Activated CD4-positive, alpha-beta T cell treated with anti-CD3 and anti-CD28 coated beads, Interleukin-10, Interleukin-2, amounts not matched to agents 100 ng/mL and 50 ng/mL, durations not matched to agents 16 hours and 8 hours (primary cell): ENCODE data around the gene VTI1A.

ENCODE experiments used
- DNase-seq: peaks from one replicate; pipeline ENCODE4 v3.0.0-alpha.2; 2020

VTI1A gene

DNA sequence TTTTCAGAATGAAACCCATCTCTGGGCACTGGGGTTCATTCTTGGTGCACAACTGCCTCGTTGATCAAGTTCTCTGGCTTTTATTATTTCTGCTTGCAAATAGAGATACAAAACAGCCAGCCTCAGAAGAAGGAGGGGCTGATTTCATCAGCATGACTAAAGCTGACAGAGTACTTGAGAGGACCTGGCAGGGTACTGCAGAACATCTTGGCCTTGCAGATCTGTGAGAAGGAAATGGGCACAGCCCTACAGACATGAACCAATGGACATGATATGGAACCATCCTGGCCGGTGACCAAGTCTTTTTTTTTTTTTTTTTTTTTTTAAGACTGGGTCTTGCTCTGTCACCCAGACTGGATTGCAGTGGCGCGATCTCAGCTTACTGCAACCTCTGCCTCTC lies 240.6 kb downstream of the VTI1A start:
- no peak for DNase-seq

DNA sequence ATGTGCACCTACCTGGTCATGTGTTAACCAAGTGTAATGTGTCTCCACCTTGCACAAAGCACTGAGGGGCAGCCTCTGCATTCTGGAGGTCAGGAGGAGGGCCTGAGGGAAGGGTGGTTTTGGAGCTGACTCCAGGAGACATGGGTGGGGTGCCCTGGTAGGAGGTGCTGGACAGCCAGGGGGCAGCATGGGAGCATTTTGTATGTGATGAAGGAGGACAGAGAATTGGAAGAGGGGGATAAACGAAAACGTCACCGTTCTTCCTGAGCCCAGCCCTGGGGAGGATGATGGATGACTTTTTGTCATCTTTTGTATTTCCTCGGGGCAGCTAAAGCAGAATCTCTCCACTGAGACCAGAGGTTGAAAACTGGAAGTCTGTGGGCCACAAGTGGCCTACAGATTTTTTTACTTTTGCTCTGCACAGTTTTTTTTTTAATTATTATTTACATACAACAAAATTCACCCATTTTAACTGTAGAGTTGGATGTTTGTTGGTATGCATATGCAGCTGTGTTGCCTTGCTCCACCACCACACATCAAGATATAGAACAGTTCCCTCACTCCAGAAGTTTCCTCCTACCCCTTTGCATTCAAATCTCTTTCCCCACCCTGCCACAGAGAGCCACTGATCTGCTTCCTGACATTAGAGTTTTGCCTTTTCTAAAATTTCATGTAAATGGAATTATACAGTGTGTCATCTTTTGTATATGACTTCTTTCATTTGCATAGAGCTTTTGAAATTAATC lies 242.5 kb downstream of the VTI1A start:
- DNase-seq, result no peak

DNA sequence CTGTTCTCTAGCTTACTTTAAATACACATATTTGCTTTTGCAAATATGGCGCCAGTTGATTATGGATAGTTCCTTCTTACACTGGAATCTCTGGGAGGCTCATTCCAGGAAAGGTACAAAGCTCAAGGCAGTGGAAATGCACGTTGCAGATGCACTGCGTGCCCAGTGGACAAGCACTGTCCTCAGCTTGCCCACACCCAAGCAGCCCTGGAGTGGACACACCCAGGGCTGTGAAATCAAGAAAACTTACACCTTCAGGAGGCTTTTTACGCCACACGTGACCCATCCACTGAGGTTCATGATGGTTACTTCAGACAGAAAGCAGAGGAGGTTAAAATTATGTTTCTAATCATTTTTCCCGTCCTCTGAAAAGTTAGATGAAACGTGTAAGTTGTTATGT lies 248.5 kb downstream of the VTI1A start:
- no peak for DNase-seq

DNA sequence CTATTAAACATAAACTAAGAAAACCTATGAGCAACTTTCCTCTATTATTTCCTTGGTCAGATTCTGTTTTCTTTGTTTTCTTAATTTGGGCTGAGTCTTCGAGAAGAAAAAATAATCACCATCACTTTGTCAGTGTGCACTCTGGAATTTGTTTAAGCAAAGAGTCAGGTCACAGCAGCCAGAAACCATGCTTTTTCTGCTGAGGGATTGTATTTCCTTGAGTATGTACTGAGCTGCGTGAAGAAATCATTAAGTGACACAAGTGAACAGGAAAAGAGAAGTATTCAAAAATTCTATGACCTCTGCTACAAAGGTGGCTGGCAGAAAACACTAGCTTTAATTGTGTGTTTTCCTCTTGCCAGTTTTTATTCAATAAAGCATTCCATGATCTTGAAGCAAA lies 249.6 kb downstream of the VTI1A start:
- DNase-seq, result no peak

DNA sequence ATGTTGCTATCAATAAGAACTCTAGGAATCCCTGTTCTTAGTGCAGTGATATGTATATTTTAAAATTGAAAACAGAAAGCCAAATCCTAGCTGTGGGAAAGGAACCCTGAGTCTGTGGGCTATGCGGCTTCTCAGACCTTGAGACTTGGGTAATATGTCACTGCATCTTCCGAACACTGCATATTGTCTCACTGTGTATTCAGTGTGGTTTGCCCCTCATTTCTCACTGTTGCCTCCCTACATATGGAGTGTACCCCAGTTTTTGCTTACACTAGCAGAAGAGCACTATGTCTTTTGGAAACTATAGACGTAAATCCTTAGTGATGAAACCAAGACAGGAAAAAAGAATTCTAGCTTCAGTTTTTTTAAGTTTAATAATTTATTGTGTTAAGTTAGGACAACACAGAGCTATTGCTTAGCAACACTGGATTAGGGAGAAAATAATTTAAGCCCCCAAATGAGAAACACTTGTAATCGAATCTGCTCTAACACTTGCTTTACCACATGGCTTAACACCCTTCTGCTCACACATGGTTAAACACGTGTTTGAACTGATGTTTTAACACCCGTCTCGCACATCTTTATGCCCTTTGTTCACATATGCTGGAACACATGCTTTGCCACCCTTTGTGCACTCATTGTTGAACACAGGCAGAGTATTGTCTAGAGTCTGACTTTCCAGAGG lies 251.3 kb downstream of the VTI1A start:
- no peak for DNase-seq

DNA sequence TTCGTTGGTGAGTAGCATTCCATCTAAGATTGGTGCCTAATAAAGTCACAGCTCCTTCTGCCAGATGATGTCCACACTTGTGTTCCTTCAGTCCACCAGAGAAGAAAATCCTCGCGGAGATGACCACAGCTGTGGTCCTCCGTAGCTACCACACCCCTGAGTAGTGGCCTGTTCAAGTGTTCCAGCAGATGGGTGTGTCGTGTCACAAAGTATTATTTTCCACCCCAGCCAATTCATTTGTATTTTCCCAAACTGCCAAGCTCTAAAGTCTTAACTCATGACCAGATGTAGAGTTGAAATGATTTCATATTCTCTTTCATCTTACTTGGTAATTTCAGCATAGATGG lies 251.8 kb downstream of the VTI1A start:
- no peak for DNase-seq

DNA sequence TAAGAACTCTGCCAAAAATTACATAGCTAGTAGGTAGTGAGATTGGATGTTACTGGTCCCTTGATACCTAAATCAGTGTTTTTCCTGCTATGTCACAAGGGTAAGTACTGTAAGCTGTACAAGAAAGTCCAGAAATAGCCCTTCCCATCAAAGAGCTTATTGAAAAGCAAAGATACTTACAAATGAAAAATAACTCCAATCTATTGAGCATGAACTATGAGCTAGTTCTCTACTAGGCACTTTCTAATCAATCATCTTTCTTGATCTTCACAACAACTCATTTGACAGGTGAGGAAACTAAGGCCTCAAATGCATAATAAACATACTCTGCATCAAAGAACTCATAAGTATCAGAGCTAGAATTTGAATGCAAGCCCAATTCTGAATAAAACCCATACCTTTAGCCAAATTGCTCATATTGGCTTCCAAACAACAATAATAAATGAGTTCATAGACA lies 253.2 kb downstream of the VTI1A start:
- DNase-seq, result no peak

DNA sequence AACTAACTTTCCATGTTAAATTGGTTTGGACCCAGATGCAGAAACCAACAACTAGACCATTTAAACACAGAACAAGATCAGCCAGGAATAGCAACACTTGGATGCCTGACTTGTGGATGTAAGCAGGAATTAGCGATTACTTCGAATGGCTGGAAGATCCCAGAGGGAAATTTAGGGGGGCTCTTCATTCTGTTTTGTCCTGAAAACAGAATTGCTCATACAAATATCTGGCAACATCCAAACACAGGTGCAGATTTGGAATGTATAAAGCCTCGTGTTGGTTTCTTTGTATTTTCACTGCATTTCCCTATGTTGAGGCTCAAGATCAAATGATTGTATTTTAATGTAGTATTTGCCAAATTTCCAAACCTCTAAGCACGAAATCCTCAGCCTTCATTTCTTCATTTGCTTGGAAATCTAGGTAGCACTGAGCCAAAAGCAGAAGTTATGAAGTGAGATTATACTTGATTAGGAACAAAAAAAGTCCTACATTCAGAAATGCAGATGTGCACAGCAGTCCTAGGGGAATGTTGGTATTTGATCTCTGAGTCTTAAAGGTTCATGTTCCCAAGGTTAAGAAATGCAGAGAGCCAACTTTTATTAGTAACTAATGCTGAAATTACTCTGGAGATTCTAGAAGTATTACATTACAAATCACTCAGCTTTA lies 254.3 kb downstream of the VTI1A start:
- DNase-seq, result no peak

DNA sequence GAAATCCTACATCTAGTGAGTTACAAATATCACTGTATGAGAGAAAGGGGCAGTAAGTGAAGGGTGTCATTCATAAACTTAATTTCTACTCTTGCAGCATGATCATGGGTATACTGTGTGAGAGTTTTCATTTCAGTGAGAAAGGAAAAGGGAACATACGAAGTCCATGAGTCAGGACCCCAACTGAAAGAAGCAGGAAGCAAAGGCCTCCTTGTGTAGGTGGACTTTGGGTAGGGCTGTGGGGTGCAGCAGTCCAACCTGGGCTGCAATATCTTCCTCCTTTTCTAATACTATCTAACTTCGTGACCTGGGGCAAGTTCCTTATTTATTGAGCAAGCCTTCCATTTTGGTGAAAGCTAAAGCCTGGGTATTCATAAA lies 254.9 kb downstream of the VTI1A start:
- no peak for DNase-seq

DNA sequence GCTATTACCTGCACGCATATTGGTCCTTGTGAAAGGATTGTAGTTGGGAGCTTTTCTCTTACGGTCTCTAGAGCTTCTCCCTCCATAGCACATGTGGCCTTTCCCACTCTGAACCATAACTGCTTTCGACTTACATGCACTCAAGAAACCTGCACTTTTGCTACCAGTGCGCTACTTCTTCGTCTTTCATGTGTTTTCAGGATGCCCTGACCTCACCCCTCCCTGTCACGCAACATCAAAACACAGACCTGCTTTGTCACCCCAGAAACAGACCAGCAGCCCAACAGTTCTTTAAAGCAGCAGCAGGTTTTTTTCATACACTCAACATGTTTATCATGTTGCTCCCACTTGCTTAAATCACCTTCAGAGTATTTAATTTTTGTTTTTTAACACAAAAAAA lies 259.6 kb downstream of the VTI1A start:
- DNase-seq, result no peak

DNA sequence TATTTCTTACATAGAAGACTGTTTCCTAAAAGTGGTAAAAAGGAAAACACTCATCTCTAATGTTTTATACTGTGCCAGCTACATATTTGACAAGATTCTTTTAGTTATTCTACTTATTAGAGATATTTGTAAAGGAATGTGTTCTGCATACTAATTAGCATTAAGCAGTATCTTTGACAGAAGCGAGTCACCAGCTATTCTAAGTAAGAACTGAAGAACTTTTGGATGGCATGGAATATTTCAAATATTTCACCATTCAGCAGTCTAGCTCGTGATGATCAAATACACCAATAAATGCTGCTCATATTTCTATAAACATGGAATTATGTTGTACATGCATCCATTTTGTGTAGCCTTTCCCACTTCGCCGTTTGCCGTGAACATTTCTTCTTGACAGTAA lies 261.4 kb downstream of the VTI1A start:
- no peak for DNase-seq

DNA sequence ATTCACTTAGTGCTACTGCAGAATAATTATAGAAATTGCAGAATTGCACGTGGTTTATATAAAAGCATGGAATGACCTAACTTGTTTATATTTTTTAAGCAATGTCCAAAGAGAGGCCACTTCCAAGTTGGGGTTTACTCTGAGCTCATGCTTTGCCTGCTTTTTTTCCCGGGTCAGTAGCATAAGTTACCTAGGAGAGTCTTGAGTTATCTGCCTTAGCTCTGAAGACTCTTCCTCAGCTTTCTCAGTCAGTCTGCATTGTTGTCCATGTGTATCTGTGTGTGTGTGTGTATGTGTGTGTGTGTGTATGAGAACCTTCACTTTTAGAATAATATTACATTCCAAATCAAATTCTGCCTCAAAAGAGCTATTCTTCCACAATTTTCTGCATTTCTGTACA lies 263.5 kb downstream of the VTI1A start:
- DNase-seq, result no peak

DNA sequence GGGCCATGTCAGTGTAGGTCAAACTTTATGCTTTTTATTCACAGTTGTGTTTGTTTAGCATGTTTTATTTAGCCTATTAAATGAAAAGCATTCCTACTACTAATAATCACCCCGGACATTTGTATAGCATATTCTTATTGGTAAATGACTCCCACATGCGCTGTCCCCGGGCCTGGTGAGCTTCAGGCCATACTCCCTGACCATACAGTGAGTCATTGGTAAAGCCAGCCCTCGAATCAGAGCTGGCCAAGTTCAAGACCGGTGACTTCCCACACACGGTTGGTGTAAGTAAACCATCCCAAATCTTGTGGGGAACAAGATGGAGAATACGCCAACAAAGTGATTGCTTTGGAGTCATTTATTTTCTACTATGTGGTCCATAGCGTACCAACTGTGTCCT lies 264.4 kb downstream of the VTI1A start:
- no peak for DNase-seq

DNA sequence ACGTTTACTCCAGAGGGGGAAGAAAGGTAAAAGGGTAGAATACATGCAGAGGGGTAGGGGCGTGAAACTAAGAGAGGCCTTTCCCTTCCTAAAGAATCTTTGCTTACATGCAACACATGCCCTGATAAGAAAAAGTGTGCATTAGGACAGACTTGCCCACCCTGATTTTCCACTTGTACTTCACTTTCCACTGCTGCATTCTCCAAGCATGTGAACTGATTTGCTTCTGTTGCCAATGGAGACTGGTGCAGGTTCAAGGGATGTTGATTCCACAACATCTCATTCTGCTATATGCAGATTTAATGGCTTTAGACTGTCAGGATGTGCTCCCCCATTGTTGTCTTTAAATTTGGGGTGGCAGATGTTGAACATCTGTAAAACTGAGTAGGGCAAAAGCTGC lies 265.5 kb downstream of the VTI1A start:
- DNase-seq, result no peak

DNA sequence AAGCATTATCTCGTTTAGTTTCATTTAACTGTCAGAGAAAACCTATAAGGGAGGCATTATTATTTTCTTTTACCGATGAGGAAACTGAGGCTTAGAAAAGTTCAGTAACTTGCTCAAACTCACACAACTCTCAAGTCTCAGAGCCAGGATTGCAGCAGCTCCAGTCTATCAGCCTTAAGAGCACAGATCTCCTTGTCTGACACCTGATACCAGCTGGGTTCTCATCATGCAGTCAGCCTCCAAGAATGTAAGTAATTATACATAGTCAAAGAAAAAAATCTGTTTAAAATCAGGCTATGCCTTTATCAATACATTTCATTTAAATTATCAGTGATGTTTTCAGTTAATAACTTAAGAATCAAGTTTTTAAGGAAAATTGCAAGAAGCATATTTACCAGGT lies 266.4 kb downstream of the VTI1A start:
- no peak for DNase-seq

DNA sequence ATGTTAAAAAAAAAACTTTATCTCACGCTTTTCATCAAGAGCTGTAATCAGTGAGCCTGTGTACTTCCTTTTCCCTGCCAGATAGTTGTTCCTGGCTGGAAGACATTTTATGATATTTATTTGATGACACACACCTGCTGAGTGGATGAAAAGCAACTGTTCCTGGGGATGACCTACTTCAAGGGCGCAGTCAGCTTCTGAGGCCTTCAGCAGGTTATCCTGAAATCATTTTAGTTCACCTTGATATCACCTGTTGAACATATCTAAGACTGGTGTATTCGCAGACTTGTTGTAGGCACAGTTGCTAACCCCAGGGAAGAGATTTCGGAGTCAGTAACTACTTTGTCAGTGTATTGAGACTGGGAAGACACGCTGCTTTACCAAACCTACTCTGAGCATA lies 268.6 kb downstream of the VTI1A start:
- no peak for DNase-seq

DNA sequence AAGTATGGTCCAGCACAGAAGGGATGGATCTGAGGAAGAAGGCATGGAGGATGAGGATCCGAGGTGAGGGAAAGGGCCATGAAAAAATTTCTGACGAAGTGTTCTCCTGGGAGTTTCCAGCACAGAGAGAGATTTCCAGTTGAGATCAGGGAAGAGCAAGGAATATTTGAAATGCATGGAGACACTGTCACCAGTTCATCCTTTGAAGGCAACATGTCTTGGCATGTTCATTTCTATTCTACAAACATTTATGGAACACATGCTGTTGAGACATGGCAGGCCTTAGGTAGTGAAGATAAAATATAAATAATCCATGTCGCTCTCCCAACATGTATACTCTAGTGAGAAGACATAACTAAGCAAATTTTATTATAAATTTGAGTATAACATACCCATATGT lies 269.1 kb downstream of the VTI1A start:
- DNase-seq, result no peak

DNA sequence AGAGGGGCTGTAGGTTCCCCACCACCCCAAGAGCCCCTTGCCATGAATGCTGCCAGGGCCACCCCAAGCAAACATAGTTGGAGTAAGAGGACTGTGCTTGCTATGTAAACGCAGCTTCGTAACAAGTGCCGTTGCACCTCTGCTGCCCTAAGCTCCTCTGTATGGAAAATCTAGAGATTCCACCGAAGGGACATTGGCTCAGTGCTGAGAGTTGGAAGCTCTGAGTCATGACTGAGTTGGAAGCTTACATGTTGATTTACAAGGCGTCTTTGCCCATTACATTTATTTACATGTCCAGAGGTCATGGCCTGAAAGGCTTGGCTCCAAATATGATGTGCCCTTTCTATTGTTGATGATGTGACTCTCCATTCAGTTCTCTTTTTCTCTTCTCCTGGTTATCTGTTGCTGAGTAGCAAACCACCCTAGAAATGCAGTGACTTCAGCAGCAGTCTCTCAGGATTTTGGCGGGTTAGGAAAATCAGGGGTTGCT lies 270.0 kb downstream of the VTI1A start:
- DNase-seq, result no peak

DNA sequence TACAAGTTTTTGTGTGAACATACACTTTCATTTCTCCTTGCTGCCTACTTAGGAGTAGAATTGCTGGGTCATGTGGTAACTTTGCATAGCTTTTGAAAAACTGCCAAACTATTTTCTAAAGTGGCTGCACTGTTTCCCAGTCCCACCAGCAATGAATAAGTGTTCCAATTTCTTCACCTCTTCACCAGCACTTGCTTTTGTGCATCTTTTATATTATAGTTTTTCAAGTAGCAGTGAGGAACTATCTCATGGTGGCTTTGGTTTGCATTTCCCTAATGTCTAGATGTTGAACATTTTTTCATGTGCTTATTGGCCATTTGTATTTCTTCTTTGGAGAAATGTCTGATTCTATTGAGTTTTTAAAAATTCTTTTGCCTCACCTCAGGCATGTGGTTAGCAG lies 273.2 kb downstream of the VTI1A start:
- no peak for DNase-seq

DNA sequence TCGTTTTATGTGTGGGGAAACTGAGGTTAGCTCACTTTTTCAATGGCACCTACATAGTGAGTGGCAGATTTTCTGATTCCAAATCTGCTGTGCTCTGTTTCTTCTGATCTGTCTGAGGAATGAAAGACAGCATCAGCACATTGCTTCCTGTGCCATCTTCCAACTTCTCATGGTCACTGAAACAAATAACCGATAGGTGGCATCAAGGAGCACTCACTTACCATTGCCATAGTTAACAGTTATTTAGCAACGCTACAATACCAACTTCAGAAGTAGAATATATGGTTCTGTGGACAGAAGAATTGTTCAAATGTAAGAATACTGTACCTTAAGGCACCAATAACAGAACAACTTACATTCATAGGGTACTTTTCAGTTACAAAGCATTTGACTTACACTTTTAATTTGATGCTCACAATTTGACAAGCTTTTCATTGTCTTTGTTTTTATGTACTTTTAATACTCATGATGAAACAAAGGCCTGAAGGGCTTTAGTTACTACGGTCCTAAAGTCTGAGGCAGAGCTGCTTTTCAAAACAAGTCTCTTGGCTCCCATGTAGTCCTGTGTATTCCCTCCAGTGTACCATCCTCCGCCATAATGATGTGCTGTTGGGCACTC lies 274.2 kb downstream of the VTI1A start:
- peak; percentile 45 for DNase-seq

DNA sequence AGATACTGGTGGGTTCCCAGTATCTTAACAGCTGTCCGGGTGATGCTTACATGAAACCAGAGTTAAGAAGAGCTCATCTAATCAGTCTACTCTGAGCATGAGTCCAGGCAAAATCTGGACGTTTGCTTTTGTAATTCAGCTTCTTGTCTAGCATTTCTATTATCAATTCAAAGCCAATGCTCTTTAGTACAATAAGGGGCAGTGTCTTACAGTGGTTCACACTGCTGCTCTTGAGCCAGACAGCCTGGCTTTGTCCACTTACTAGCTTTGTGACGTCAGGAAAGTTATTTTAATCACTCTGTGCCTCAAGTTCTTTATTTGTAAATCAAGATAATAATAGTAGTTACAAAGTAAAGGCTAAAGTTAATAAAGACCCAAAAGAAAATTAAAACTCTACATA lies 275.7 kb downstream of the VTI1A start:
- DNase-seq, result no peak

DNA sequence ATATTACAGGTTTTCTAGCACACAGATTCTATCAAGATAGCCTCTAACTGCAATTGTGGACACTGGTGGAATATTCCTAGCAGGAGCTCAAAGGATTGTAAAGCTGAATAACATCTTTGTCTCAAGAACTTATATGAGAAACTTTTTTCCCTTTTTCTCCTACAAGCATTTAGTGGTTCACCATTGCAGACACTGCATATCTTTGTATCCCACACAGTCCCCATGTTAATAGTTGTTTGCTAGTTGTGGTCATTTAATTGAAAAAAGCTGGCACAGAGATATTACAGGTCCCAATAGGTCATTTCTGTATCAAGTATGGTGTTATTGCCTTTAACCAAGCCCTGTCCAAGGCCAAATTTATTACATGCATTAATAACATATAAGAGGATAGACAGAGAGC lies 276.9 kb downstream of the VTI1A start:
- no peak for DNase-seq

DNA sequence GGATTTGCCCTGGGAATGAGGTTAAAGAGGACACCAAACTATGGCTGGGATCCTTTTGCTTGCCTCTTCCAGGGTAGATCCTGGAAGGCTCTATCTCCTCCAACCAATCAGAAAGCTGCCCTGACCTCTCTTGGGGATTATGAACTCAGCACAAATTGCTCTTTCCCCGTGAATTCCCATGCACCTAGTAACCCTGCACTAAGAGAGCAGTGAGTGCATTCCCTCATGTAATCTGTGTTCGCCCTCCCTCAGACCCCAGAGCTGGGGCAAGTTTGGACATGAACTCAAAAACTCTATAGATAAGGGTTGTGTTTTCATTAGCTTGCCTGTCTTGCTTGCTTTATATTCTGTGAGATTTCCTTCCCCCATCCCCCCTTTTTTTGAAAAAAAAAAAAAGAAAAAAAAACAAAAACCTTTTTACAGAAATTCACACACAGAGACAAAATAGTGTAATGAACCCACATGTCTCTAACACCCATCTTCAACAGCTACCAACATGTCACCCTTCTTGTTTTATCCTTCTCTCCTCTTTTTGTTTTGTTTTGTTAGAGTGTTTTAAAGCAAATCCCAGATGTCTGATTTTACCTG lies 277.5 kb downstream of the VTI1A start:
- no peak for DNase-seq
